HT-29 (cell line): ENCODE data around the gene KLHL9. TPM values are rescaled to one million over a fixed set of nuclear protein-coding genes. Genes with fewer than 3 reads are reported as not detected.
A peak's percentile ranks its signal among the peaks of the same experiment; 100 is the strongest.

ENCODE experiments used
- DNase-seq: peaks from one replicate; pipeline ENCODE4 v3.0.0-alpha.2; 2015; ENCODE audit warnings: low spot score
- total RNA-seq: library from RNA; depleted of rRNA; stranded (reverse); fragments of >200 nt; shearing (Covaris generic); gene quantifications from 2 replicates; pipeline ENCODE4 v1.2.3, GENCODE V29; 2014; rRNA removed

The KLHL9 gene
- total RNA-seq, 1 experiment from 2014 or later: 8.8 TPM

DNA sequence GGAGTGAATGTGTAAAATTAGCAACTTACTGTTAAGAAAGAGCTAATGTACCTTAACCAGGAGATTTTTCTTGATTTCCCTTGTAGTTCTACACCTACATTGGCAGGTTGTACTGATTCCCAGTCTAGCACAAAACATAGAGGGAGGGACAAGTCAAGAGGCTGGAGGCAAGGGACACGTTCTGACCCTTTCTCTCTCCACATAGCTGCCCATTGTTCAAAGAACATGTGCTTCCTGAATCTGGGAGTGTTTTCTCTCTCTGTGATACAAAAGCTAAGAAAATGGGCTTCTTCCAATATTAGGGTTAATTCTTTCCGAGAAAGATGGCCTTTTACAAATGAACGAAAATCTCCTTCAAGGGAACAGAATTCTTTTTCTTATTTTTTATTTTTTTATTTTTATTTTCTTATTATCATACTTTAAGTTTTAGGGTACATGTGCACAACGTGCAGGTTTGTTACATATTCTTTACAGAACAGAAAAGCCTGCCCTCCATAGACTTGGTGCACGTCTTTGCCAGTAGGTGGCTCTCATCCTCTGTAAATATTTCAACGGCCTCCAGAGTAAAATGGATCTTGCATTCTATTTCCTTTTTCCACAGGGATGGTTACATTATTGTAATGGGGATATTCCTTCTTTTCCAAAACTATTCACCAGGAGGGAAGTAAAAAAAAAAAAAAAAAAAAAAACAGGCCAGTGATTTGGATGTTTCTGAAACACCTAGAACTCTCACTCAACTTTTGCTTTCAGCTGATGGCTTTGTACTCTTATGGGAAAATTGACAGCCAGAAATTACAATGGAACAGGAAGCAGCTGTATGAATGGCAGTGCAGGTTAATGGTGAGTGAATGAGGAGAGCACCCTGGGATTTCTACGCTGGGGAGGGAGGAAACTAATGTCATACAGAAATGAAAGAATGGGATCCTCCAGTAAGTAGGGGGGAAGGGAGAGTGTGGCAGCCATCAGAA lies 17.0 kb downstream of the KLHL9 start:
- DNase-seq: peak; percentile 64

DNA sequence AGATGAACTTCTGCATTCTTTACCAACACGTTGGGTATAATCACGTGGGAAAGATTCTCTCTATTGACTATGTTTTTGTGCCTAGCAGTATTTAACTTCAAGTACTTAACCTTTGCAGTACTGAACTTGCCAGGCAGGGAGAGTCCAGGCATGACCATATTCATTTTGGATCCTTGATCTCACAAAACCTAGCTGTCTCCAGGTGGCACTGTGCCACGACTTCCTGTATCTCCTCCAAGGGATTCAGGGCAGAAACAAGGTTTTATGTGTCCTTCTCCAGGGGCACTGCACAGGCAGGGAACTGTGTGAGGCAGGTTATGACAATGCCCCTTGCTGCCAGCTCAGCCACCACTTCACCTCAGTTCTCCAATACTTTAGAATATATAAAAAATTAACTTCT lies 18.3 kb downstream of the KLHL9 start:
- peak; percentile 43 for DNase-seq

GRCh38 chr9:21316032-21316842 lies 19.0 kb downstream of the KLHL9 start:
- no peak for DNase-seq

GRCh38 chr9:21314152-21314551 lies 21.1 kb downstream of the KLHL9 start:
- no peak for DNase-seq

DNA sequence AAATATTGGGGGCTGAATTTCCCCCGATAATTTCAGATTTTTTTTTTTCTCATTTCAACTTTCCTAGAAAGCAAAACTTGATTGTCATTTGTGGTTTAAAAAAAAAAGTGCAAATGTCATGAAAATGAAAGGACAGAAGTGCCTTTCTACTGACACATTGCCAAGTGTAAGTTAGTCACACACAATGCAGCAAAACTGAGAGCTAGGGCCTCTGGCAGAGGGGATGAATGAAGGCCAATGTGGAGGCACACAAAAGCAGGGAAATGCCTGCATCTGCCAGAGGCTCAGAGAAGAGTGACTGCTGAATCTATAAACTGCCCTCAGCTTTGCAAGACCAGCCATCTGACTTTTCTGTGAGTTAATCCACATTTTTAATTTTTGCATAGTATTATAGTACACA lies 23.3 kb downstream of the KLHL9 start:
- no peak for DNase-seq

DNA sequence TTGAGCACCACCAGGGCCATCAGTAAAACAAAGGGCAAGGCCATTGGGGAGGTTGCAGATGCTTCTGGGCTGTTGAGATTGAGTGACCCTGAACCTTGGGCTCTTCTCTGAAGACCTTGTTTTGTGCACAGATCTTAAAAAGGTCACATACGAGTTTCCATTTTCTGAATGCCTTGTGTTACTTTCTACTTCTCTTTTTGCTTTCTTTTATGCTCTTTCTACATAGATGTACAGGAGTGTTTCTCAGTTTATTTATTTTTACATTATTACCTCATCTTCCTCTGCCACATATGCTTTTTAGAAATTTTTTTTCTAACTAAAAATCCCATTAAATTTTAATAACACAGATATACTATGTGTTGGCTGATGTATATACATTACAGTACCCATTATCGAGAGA lies 30.0 kb downstream of the KLHL9 start, which contains the start of gene IFNA5:
TSS of gene IFNA5 (minus strand) at position 101 of the 400 bp plus-strand sequence. CDS start at position 44, 57 bp downstream.
- no peak for DNase-seq

DNA sequence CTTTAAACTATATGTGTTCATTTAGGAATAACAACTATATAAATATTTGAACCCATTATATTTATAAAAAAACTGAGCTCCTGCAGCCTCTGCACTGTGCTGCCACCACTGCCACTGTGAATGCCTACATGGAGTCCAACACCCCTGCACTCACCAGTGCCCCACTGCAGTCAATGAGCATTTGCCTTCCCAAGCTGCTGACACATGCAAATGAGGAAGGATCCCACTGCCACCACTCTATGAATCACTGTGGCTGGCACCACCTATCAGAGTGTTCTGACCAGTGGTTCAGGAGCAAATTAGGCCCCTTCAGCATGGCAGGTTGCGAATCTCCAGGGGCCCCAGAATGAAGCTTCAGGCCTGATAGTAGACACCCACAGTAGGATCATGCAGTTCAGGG lies 39.2 kb downstream of the KLHL9 start:
- DNase-seq: no peak

- no peak for DNase-seq
Observed at GRCh38 chr9:21294904-21295538, 40.2 kb downstream of the KLHL9 start.

- DNase-seq: peak; percentile 86
Observed at GRCh38 chr9:21294364-21294774, 40.8 kb downstream of the KLHL9 start.

DNA sequence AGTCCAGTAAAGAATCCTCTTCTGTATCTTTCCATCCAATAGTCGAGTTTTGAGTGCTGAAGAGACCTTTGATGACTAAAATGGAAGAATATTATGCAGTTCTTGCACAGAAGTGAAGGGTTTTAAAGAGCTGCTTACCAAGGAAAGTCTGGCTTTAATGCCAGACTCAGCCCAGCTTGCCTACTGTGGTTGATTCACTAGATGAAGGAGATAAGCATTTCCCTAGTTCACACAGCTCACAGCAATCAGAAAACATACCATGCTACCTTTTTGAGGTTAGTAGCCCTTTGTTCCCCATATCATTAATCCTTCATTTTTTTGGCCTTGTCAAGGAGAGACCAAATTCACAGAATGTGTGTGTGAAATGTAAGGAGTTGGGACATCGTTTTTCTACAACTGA lies 45.4 kb downstream of the KLHL9 start:
- DNase-seq: no peak

- DNase-seq: no peak
Observed at GRCh38 chr9:21287280-21287679, 47.9 kb downstream of the KLHL9 start.

GRCh38 chr9:21286659-21287058 lies 48.5 kb downstream of the KLHL9 start:
- DNase-seq: no peak

DNA sequence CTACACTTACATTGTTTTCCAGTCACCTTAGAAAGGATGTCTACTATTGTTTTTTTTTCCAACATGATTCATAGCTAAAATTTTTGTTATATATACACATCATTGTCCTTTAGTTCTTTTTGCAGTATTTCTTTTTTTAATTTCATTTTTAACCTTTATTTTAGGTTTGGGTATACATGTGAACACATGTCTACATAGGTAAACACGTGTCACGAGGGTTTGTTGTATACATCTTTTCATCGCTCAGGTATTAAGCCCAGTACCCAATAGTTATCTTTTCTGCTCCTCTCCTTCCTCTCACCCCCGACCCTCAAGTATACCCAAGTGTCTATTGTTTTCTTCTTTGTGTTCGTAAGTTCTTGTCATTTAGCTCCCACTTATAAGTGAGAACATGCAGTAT lies 49.1 kb downstream of the KLHL9 start:
- no peak for DNase-seq

- DNase-seq: no peak
Observed at GRCh38 chr9:21281275-21281674, 53.9 kb downstream of the KLHL9 start.

Other genes starting within 250 kb of the KLHL9 start
- gene IFNW1, start 193.6 kb downstream of the KLHL9 start, total RNA-seq: not detected in 2 replicates
- gene IFNA21, start 168.7 kb downstream of the KLHL9 start, total RNA-seq: not detected in 2 replicates
- not detected in 2 replicates for gene IFNA4, start 147.8 kb downstream of the KLHL9 start, total RNA-seq
- not detected in 2 replicates for gene IFNA7, start 133.2 kb downstream of the KLHL9 start, total RNA-seq
- gene IFNA10, start 128.3 kb downstream of the KLHL9 start, total RNA-seq: not detected in 2 replicates
- gene IFNA16, start 118.1 kb downstream of the KLHL9 start, total RNA-seq: not detected in 2 replicates
- not detected in 2 replicates for gene IFNA17, start 107.2 kb downstream of the KLHL9 start, total RNA-seq
- gene IFNA14, start 95.4 kb downstream of the KLHL9 start, total RNA-seq: not detected in 2 replicates
- gene IFNA5, start 30.1 kb downstream of the KLHL9 start, total RNA-seq: not detected in 2 replicates
- gene IFNA6, start 15.5 kb upstream of the KLHL9 start, total RNA-seq: not detected in 2 replicates
- gene IFNA13, start 32.7 kb upstream of the KLHL9 start, total RNA-seq: not detected in 2 replicates
- gene IFNA2, start 50.0 kb upstream of the KLHL9 start, total RNA-seq: not detected in 2 replicates
- gene IFNA8, start 73.7 kb upstream of the KLHL9 start, total RNA-seq: not detected in 2 replicates
- not detected in 2 replicates for gene IFNA1, start 105.0 kb upstream of the KLHL9 start, total RNA-seq
- gene IFNE, start 146.9 kb upstream of the KLHL9 start, total RNA-seq: 0.52 and 0.56 TPM in 2 replicates